DND-41 (cell line): ENCODE results near the gene TLR5.

Source experiments
- CTCF ChIP-seq: IDR thresholded peaks from 2 replicates; pipeline ENCODE4 v1.5.1; 2012; ENCODE audit warnings: borderline replicate concordance, low read length, moderate library complexity, mild to moderate bottlenecking; ENCODE audit not compliant: poor library complexity, severe bottlenecking; ENCODE audit errors: extremely low read depth
- EZH2 ChIP-seq: IDR thresholded peaks from 3 replicates; pipeline ENCODE4 v1.6.1; 2012; ENCODE audit warnings: borderline replicate concordance, low read depth, mild to moderate bottlenecking, moderate library complexity, low read length, inconsistent platforms; ENCODE audit not compliant: severe bottlenecking

- TF ChIP-seq CTCF (no peak), EZH2 (no peak)
These were observed 51.2 kb downstream of the TLR5 start for GRCh38 chr1:223091896-223092295.
